GM21529 (cell line): Measurements from ENCODE around the gene ZBTB16.

Source experiments
- ATAC-seq: cut with Tn5 transposase; IDR thresholded peaks from one replicate; pipeline ENCODE4 v1.9.1; 2021; ENCODE audit not compliant: unreplicated experiment

ZBTB16 gene

DNA sequence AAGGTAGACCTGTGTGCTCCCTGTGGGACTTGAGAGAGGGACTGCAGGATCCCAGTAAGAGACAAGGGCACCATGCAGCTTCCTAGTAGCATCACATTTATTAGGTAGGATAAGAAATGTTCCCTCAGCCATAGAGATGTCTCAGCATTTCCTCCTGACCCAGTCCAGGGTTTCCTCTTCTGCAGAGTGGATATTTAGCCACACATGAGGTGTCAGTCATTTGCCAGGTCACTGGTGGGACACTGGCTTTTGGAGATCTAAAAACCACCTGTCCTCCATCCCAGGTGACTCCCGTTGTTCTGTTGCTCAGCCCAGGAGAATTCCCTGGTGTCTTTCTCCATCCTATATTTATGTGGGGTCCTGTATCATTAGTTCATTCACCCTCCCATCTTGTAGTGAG is 119.1 kb downstream of the ZBTB16 start:
- no peak for ATAC-seq

GRCh38 chr11:114179234-114179941 is 119.9 kb downstream of the ZBTB16 start:
- ATAC-seq: no peak

DNA sequence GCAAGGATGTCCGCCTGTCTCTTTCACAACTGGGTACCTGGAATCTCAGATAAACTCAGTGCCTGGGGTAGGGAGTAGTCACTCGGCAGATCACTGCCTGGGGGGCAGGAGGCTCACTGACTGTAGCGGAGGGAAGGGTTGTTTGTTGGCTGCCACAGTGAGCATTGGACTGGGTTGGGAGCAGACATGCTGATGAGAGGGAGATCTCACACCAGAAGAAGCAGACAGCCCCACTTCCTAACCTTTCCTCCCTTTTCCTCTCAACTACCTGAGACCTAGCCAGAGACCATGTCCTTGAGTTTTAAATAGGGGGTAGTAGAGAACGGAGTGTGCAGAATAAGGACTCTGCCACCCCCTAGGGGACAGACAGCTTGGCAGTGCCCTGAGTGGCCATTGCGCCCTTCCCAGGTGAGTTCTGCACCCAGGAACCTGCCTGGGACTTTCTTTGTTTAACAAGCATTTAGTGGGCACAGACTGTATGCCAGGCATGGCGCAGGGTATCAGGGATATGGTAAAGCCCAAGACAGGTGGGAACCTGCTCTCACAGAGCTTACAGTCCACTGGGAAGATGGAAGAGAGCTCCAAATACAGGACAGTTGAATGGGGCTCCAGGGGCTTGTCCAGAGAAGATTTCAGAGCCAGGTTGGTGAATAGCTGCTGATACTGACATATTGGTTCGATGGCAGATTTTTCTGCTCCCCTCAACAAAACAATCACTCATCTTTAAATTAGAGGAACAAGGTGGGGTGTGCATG is 121.0 kb downstream of the ZBTB16 start:
- no peak for ATAC-seq

DNA sequence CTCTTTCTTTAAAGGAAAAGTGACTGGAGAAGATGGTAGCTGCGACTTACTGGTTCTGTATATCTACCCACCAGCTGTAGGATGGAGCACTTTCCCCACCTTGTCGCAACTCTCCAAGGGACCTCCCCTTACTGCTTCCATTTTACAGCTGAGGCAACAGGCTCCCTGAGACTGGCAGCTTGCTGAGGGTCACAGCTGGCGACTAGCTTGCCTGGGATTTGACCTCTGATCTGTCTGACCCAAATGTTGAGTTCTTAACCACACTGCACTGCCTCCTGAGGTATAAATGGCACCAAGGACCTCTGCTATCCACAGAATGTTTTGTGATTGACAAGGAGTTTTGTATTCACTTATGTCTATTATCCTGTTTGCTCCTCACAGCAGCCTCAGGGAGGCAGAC is 121.7 kb downstream of the ZBTB16 start:
- ATAC-seq: no peak

GRCh38 chr11:114181752-114182151 is 122.2 kb downstream of the ZBTB16 start:
- no peak for ATAC-seq

DNA sequence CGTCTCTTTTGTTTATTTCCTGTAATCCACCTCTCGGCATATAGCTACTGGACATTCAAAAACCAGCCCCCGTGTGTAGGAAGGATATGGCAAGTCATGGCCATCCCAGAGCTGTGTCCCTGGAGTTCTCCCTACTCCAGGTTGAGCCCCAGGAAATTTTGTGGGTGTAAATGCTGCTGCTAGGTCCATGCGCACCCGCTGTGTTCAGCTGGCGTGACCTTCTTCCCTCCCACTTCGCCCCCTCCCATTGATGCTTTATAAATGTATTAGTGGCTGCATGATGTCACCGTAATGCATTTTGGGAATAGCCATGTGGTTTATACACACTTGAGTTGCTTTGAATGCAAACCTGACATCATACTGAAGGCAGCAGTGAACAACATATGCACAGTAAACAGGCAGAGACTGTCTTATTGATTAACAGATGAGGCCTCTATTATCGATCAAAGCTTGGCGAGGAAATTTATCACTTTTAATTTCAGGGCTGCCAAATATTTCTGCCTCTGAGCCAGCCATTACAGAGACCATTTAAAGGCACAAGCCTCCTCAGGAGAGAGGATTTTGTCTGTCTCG is 123.0 kb downstream of the ZBTB16 start:
- no peak for ATAC-seq

DNA sequence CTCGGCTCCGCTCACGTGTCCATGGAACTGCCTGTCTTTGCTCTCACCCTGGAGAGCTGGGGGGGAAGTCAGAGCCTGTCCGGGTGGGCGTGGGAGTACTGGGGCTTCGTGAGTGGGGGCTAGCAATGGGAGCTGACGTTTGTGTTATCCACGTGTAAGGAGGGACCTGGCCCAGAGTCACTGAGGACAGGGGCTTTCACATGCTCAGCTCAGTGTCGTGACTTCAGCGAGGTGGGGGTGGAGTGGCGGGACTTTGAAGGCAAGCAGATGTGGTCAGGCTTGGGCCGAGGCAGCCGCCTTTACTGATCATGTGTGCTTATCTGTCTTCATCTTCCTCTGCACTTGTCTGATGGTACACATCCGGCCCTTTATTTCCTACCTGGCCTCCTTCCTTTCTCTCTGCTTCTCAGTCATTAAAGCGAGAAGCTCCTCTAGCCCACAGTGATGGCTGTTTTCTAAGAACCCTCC is 123.6 kb downstream of the ZBTB16 start:
- no peak for ATAC-seq

- no peak for ATAC-seq
These were observed 125.9 kb downstream of the ZBTB16 start for GRCh38 chr11:114185436-114185835.

DNA sequence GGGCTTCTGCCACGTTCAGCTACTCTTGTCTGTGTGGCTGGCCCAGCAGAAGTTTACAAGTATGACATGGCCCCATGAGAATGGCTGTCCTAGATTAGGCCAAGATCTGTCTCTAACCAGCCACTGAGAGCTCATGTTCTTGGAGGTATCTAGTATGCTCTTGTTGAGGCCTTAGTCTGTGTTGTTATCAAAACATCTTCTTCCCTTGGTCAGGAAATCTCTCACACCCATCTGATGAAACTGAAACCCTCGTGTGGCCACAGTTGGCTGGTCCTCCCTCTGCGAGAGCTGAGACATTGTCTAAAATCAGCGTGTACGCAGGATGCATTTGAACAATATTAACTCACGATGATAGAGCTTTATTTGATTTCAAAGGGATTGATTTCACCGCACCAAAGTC is 127.7 kb downstream of the ZBTB16 start:
- no peak for ATAC-seq

- no peak for ATAC-seq
These were observed 129.5 kb downstream of the ZBTB16 start for GRCh38 chr11:114188851-114189570.

GRCh38 chr11:114190630-114191029 is 131.1 kb downstream of the ZBTB16 start:
- ATAC-seq: no peak

- ATAC-seq: no peak
These were observed 132.4 kb downstream of the ZBTB16 start for GRCh38 chr11:114191893-114192292.

- ATAC-seq: no peak
These were observed 133.4 kb downstream of the ZBTB16 start for GRCh38 chr11:114192841-114193389.

DNA sequence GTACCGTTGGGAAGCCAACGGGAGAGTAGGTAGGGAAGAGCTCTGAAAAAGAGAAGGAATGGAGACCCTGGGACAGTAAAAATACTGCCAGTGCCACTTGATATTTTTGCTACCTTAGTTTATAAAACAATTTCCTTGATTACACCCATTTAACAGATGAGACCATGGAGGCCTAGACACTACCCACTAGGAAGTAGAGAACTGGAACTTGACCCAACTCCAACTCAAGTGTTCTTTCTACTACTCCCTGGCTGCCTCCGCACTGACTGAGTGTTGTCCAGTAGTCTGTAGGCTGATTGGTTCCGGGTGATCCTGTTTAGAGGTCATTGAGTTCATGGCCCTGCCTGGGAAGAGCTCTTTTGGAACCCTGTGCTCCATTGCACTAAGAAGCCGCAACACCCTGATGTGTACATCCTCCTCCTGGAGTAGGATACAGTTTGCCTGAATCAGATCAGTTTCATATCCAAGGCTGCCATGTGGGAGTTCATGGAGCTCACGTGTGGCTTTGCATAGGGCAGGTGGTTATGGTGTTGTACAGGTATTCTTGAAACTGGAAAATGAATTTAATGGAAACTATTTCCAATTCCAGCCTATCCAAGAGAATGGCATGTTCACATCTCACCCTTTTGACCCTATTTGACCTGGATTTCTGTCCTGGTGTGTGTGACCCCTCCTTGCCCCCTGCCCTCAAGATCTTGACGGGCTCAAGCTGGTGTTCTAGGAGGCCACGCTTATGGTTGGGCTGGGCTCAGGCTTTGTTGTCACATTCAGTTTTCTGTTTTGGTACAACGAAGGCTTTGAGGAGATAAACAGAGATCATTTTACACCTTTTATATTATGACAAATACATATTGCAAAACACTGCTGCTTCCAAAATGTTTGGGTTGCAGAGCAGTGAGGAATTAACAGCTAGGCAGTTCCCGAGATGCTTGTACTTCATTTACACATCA is 134.5 kb downstream of the ZBTB16 start:
- no peak for ATAC-seq

GRCh38 chr11:114194702-114195101 is 135.2 kb downstream of the ZBTB16 start:
- ATAC-seq: no peak

- no peak for ATAC-seq
These were observed 135.6 kb downstream of the ZBTB16 start for GRCh38 chr11:114195151-114195550.

GRCh38 chr11:114195981-114196731 is 136.6 kb downstream of the ZBTB16 start:
- ATAC-seq: no peak

DNA sequence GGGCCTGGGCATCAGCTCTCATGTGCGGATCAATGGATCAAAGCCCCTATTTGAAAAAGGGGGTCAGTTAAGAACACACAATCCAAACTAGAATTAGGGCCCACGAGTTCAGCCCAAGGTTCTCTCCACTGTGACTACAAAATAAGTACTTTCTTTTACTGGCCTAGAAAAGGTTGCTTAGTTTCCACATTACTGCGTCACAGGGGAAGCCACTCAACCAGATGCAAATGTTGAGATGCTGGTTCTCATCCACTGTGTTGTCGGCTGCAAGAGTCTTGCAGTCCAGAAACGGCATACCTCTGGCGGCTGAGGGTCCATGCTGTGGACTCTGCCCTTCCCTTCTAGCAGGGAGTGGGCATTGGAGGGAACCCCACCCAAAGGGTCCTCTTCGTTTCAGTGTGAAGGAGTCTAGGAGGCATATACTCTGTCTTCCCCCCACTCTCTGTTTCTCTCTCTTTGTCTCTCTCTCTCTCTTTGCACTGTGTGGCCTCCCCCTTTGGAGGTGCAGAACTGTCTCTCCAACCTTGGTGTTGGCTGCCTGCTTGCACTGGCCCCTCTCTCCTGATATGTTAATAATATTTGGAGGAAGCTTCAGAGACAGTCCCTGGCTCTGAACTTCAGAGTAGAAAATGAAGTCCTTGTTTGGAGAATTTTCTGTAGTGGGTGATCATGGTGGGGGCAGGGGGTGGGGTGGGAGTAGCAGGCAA is 137.6 kb downstream of the ZBTB16 start:
- no peak for ATAC-seq
